ENCODE measurements around the gene MIGA2.

MIGA2 gene, protein sequence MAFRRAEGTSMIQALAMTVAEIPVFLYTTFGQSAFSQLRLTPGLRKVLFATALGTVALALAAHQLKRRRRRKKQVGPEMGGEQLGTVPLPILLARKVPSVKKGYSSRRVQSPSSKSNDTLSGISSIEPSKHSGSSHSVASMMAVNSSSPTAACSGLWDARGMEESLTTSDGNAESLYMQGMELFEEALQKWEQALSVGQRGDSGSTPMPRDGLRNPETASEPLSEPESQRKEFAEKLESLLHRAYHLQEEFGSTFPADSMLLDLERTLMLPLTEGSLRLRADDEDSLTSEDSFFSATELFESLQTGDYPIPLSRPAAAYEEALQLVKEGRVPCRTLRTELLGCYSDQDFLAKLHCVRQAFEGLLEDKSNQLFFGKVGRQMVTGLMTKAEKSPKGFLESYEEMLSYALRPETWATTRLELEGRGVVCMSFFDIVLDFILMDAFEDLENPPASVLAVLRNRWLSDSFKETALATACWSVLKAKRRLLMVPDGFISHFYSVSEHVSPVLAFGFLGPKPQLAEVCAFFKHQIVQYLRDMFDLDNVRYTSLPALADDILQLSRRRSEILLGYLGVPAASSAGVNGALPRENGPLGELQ

DNA sequence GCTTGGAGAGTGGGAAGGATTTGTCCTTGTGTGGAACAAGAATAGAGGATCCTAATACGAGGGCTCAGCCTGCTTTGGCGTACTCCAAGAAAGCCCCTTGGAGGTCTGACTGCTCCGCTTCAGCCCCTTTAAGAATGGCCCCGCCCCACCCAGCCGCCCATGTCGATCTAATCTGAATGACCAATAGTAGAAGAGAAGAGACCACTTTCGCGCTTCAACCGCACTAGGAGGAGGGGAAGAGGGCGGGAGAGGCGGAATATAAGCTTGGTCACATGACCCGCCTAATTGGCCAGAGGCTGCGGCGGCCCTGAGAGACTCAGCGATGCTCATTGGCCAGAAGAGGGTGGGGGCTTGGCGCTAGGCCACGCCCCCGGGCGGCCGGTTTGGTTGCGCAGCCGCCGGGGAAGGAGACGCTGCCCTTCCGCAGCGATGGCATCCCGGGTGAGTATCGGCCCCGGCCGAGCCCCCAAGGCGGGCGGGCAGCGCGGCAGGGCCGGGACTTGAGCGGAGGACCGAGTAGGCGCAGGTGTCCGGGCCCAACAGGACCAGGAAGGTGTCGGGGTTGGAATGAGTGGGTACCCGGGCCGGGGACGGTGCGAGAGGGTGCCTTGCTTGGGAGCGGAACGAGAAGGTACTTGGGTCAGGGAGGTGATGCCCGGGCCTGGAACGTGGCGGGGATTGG is at the start of gene MIGA2:
Gene MIGA2 (plus strand): TSS at position 386 of the 682 bp plus-strand sequence. CDS start 3,969 bp downstream, outside the sequence.
- Mint-ChIP-seq H3K4me3 (peak within 1 kb of the TSS; percentile 96), H3K27me3 (ENCODE audit: low read depth, poor library complexity) (peaks cover 14% of the 10 kb centered on the region), H3K27ac (peak within 1 kb of the TSS; percentile 70), H3K9me3 (no peaks in the 10 kb centered on the region), H3K4me1 (peaks cover 27% of the 10 kb centered on the region), H3K36me3 (ENCODE audit: low read depth) (peaks cover 4% of the 10 kb centered on the region)
- TF ChIP-seq, protein P1, sequence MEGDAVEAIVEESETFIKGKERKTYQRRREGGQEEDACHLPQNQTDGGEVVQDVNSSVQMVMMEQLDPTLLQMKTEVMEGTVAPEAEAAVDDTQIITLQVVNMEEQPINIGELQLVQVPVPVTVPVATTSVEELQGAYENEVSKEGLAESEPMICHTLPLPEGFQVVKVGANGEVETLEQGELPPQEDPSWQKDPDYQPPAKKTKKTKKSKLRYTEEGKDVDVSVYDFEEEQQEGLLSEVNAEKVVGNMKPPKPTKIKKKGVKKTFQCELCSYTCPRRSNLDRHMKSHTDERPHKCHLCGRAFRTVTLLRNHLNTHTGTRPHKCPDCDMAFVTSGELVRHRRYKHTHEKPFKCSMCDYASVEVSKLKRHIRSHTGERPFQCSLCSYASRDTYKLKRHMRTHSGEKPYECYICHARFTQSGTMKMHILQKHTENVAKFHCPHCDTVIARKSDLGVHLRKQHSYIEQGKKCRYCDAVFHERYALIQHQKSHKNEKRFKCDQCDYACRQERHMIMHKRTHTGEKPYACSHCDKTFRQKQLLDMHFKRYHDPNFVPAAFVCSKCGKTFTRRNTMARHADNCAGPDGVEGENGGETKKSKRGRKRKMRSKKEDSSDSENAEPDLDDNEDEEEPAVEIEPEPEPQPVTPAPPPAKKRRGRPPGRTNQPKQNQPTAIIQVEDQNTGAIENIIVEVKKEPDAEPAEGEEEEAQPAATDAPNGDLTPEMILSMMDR (IDR thresholded peaks at IDR 0.05): no peak
- DNase-seq: peak; percentile 92

DNA sequence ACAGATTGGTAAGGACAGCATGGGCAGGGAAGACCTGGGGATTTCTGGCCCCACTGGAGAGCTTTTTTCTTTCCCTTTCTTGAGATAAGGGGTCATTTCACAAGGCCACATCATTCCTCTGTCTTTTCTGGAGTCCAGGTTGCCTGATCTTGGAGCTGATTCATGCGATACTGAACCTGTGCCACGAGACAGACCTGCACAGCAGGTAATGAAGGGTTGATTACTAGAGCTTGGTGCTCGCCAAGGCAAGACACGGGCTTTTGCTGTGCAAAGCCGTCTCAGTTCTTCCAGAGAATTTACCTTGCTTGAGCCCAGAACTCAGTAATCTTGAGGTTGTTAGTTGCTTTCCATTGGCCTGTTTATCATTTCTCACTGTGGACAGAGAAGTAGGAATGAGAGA is 49.8 kb upstream of the MIGA2 start:
- Mint-ChIP-seq H3K4me3 (no peak overlapping the region), H3K4me1 (no peaks in the 10 kb centered on the region), H3K9me3 (no peaks in the 10 kb centered on the region), H3K27ac (peak overlapping the region; percentile 9), H3K36me3 (ENCODE audit: low read depth) (peaks cover 52% of the 10 kb centered on the region), H3K27me3 (ENCODE audit: low read depth, poor library complexity) (peaks cover 2% of the 10 kb centered on the region)
- TF ChIP-seq, protein P1 (IDR thresholded peaks at IDR 0.05): no peak
- no peak for DNase-seq

DNA sequence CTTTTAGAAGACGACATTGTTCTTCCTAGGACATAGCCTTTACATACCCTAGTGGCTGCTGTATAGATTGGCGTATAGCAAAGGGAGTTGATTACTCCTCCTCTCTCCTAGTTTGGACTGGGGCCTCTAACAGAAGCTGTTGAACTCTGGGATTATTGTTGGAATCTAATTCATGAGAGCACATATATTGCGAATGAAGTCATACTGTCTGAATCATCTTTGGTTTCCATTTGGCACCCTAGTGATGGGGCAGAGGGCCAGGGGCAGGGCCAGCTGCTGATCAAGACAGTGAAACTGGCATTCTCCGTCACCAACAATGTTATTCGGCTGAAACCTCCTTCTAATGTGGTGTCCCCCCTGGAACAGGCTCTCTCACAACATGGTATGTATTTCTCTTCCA is 48.6 kb upstream of the MIGA2 start:
- Mint-ChIP-seq H3K27ac (no peak overlapping the region), H3K9me3 (no peaks in the 10 kb centered on the region), H3K4me1 (no peaks in the 10 kb centered on the region), H3K27me3 (ENCODE audit: low read depth, poor library complexity) (peaks cover 2% of the 10 kb centered on the region), H3K36me3 (ENCODE audit: low read depth) (peaks cover 48% of the 10 kb centered on the region), H3K4me3 (no peak overlapping the region)
- TF ChIP-seq, protein P1 (IDR thresholded peaks at IDR 0.05): no peak
- no peak for DNase-seq

DNA sequence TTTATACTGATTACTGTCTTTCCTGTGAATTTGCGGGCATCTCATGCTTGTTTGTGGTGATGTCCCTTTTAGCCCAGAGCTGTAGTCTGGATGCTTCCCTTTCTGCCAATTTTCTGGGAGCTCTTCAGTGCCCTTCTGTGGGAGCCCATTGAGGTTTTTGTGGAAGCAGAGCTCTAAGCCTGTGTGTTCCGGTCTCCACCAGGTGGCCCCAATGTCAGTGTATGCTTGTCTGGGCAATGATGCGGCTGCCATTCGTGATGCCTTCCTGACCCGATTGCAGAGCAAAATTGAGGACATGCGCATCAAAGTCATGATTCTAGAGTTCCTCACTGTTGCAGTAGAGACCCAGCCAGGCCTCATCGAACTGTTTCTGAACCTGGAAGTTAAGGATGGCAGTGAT is 43.4 kb upstream of the MIGA2 start:
- Mint-ChIP-seq H3K4me1 (no peaks in the 10 kb centered on the region), H3K9me3 (no peaks in the 10 kb centered on the region), H3K4me3 (no peak overlapping the region), H3K36me3 (ENCODE audit: low read depth) (peaks cover 66% of the 10 kb centered on the region), H3K27me3 (ENCODE audit: low read depth, poor library complexity) (no peaks in the 10 kb centered on the region), H3K27ac (no peak overlapping the region)
- no peak for DNase-seq
- TF ChIP-seq, protein P1 (IDR thresholded peaks at IDR 0.05): no peak

DNA sequence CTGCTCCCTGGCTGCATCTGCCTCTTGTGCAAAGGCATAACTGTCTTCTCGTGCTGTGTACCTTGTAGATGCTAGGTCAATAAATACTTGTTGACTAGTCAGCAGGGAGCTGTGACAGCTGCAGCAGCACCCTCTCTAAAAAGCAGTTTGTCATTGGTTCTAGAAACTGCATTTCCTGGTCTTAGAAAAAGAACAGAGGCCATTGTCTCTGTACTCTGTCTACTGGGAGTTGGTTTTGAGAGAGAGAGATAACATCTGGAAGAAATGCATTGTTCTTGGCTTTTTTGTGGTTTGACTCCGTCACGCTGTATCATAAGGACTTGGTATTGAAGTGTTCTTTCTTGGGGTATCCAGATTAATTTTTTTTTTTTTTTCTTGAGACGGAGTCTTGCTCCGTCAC is 40.6 kb upstream of the MIGA2 start:
- TF ChIP-seq, protein P1 (IDR thresholded peaks at IDR 0.05): no peak
- Mint-ChIP-seq H3K36me3 (ENCODE audit: low read depth) (peaks cover 82% of the 10 kb centered on the region), H3K4me1 (no peaks in the 10 kb centered on the region), H3K4me3 (no peak overlapping the region), H3K9me3 (no peaks in the 10 kb centered on the region), H3K27ac (no peak overlapping the region), H3K27me3 (ENCODE audit: low read depth, poor library complexity) (no peaks in the 10 kb centered on the region)
- no peak for DNase-seq
